Measurements from ENCODE around the gene CCSER1.

DNA sequence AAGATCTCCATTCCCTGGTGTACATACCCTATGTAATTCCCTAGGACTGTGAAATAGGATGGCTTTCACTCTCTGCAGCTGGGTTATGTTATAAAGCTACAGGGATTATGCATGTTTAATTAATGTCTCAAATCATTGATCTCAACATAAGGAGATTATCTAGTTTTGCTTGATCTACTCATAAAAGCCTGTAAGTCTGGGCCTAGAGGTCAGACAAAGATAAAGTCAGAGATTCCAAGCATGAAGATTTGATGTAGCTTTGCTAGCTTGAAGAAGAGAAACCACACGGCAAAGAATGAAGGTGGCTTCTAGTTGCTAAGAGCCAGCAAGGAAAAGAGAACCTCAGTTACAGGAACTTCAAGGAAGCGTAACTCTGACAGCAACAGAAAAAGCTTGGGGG lies 456.9 kb downstream of the CCSER1 start:
- TF ChIP-seq, protein P1, sequence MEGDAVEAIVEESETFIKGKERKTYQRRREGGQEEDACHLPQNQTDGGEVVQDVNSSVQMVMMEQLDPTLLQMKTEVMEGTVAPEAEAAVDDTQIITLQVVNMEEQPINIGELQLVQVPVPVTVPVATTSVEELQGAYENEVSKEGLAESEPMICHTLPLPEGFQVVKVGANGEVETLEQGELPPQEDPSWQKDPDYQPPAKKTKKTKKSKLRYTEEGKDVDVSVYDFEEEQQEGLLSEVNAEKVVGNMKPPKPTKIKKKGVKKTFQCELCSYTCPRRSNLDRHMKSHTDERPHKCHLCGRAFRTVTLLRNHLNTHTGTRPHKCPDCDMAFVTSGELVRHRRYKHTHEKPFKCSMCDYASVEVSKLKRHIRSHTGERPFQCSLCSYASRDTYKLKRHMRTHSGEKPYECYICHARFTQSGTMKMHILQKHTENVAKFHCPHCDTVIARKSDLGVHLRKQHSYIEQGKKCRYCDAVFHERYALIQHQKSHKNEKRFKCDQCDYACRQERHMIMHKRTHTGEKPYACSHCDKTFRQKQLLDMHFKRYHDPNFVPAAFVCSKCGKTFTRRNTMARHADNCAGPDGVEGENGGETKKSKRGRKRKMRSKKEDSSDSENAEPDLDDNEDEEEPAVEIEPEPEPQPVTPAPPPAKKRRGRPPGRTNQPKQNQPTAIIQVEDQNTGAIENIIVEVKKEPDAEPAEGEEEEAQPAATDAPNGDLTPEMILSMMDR (IDR thresholded peaks at IDR 0.05; ENCODE audit: borderline replicate concordance, extremely low read depth, low read length, poor library complexity, severe bottlenecking) = no peak
- TF ChIP-seq EZH2 (IDR thresholded peaks at IDR 0.05; ENCODE audit: borderline replicate concordance, low read depth, low read length, severe bottlenecking) = no peak
